T-helper 9 cell (primary cell): ENCODE data around the gene C1QL2.

ENCODE experiments used
- DNase-seq: peaks from one replicate; pipeline ENCODE4 v3.0.0-alpha.2; 2020
- total RNA-seq, 2 donors: gene quantifications; one replicate each; lab custom pipeline; 2026; lab: John Stamatoyannopoulos, UW

The C1QL2 gene
- 0 reads per million in 2 donors for total RNA-seq

DNA sequence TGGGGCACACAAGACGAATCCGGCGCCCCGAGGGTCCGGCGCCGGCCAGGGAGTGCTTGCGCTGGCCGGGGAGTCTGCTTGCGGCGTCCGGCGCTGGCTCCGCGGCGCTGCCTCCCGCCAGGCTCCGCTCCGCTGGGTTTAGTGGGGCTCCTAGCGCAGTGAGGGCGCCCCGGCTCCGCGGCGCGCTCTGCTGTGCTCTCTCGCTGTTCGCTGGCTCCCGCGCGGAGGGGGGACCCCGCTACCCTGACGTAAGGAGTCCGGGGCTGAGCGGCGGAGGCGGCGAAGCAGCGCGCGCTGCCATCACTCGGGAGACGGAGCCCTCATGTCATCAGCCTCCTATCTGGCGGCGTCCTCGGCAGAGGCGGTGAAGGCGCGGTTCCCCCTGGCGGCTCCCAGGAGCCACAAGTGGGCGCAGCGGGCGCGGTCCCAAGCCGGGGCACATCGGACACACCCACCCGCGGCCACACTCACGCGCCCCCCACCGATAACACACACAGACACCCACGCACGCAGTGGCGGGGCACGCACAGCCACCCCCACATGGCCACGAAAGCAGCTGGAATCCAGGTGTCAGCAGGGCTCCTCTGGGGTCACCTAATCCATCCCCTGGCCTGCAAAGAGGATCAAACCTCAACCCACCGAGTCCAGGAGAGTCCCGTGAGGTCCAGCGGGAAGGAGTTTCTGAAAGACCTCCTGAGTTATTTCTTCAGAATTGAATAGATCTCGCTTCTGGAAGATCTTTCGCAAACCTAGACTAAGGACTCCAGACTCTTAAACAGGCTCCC, at the start of gene C1QL2:
Gene C1QL2 (minus strand): TSS at position 189 of the 785 bp plus-strand sequence. CDS start 482 bp downstream, outside the sequence.
- no peak for DNase-seq

DNA sequence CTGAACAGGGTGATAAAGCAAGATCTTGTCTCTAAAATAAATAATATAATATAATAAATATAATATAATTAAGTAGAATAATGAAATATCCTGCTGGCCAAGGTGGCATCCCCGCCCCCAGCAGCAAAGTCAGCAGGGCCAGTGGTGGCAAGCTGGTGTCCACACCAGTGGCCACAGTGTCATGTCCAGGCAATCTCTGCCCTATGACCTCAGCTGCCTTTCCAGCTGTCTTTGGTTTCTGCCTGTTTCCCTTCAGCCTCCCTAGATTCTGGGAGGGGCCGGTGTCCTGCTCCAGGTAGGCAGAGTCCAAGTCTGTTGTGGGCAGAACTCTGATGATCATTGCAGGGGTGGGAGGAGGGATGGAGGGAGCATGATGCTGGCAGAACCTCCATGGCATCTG, 48.9 kb upstream of the C1QL2 start:
- no peak for DNase-seq

DNA sequence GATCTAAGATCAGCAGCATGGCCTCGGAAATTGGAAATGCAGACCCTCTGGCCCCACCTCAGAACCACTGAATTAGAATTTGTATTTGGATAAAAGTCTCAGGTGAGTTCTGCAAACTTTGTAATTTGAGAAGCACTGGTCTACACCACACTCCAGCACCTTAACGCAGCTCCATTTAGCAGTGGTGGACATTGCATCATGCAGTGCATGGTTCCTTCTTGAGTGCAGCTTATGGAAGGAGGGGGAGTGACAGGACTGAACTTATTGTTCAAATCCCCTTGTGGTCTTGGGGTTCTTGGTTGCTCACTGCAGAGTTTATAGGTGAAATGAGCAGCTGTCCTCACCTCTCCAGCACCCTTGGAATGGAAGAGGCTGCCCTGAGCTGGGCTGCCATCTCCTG, 47.6 kb upstream of the C1QL2 start:
- DNase-seq = no peak

DNA sequence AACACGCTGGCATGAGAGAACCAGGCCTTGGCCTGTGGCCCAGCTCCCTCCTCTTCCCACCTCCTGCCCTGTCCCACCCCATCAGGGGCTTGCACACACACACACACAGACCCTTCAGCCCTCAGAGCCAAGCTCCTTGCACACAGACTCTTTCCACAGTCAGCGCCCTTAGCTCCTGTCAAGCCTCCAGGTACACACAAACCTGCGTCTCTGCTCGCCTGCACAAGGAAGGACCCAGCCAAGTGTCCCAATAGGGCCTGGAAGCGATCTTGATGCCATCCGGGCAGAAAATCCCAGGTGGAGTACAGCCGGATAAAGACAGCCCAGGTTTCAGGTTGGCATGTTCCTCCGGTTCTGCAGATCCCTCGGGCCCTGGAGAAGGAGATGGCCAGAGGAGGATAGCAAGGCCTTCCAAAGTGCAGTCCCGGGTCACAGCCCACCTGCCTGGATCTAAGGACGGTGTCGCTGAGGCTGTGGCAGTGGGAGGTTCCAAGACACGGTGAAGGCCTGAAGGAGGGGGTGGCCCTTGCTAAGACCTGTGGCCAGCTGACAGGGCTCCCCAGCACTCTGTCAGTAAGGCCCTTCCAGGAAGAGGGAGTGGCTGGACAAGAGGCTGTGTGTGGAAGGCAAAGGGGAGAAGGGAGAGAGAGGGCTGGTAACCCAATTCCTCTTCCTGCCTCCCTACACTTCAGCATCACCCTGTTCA, 46.6 kb upstream of the C1QL2 start:
- DNase-seq = no peak

DNA sequence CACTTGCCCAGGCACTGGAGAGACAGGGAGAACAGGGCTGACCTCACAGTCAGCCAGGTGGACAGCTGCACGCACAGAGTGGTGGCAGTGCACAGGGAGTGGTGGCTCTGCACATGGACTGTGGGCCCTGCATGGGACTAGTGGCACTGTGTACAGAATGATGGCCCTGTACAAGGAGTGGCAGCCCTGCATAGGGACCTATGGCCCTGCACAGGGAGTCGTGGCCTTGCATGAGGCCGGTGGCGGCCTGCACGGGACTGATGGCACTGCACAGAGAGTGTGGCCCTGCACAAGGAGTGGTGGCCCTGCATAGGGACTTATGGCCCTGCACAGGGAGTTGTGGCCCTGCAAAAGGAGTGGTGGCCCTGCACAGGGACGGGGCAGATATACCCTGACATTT, 46.0 kb upstream of the C1QL2 start:
- no peak for DNase-seq

DNA sequence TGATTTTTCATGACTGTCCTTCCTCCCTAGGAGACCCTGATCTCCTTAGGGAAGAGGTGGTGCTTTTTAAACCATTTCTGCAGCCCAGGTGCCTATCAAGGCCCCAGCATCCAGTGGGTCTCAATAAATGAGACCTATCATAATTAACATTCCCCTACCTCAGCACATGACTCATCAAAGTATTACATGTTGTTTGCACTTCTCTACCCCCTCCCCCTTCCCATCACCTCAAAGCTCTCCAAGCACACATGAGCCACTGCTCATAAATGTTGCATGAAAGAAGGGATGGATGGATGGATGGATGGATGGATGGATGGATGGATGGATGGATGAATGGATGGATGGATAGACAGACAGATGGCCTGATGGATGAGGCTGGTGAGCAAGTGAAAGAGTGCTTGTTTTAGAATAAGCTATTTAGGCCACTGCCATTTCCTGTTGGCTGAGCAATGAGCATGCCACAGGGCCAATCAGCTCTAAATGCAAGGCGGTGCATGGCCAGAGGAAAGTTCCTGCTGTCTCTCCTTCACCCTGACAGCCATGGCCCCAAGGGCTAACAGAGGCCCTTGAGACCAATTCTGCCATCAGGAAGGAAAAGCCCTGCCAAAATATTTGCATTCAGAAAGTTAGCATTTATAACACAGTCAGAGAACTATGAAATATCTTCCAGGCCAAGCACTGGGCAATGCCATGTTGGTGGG, 44.2 kb upstream of the C1QL2 start:
- DNase-seq = no peak

DNA sequence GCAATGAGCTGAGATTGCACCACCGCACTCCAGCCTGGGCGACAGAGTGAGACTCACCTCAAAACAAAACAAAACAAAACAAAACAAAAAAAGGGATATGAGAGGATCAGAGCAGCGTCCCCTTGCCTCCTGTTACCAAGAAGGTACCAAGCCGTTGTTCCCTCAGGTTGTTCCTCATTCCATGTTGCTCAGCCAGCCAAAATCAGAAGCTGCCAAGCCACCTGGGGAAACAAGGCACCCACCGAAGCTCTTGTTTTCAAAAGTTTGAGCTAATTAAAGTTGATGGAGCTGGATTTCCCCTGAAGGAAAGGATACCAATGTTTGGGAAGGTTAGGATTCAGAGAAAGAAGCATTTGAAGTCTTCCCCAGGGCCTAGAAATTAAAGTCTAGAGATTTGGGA, 43.3 kb upstream of the C1QL2 start:
- DNase-seq = no peak

DNA sequence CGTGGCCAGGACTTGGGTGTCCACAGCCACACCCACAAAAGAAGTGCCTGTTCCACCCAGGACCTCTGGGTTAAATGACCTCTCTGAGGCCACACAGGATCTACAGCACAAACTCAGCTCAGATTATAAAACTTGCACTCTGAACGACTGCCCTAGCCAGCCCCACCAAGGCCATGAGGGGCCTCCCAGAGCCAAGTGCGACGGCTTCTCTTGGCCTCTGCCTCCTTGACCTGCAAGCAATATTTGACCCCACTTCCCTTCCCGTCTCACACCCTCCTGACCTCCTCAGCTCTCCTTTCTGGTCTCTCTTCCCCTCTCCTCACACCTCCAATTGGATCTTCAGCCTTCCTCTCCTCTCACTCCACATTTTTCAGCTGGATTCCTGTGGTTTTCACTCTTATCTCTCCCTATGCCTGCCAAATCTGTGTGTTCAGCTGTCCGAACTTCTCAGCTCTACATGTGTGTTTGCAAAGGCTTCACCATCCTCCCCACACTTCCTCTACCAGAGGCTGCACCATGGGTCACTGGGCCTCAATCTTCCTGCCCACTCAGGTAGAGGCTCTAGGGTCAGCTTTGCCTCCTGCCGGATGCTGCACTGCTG, 39.8 kb upstream of the C1QL2 start:
- DNase-seq = no peak

DNA sequence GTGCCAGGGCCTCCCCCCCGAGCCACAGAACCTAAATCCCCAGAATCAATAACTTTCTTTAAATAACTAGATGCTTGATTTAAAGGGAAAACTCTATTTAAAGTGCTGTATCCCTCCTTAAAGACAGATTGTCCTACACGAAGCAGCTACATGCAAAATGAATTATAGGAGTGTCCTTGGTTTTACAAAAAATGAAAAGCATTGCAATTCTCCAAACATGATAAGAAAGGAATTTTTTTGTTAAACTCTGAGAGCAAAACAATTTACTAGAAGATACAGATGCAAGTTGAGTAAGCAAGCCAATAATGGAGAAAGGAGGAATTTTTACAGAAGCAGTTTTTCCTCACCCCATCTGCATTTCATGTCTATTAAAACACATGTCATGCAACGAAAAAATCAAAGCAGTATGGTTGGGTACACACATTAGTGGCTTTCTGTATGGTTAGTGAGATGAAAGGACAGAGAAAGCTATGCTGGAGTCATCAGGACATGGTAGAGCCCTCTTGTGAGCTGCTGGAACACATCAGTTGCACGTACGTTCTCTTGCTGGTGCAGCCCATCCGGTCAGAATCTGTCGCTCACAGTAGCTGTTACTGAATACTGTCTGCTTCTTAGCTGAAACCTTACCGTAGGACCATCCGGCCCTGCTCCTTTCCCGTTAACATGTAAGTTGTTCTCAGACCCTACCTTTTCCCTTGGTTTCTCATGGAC, 39.1 kb upstream of the C1QL2 start:
- DNase-seq = no peak

DNA sequence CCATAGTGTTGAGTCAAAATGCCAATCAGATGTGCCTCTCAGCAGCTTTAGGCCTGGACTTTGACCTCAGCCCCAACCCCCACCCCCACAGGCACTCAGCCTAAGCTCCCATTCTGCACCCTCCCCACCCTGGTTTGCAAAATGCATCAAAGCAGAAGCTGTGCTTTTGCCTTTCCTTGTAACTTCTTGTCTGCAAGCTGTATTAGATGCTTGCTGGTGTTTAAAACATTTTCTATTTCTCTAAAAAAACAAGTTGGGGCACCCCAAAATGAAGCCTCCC, 38.5 kb upstream of the C1QL2 start:
- no peak for DNase-seq

DNA sequence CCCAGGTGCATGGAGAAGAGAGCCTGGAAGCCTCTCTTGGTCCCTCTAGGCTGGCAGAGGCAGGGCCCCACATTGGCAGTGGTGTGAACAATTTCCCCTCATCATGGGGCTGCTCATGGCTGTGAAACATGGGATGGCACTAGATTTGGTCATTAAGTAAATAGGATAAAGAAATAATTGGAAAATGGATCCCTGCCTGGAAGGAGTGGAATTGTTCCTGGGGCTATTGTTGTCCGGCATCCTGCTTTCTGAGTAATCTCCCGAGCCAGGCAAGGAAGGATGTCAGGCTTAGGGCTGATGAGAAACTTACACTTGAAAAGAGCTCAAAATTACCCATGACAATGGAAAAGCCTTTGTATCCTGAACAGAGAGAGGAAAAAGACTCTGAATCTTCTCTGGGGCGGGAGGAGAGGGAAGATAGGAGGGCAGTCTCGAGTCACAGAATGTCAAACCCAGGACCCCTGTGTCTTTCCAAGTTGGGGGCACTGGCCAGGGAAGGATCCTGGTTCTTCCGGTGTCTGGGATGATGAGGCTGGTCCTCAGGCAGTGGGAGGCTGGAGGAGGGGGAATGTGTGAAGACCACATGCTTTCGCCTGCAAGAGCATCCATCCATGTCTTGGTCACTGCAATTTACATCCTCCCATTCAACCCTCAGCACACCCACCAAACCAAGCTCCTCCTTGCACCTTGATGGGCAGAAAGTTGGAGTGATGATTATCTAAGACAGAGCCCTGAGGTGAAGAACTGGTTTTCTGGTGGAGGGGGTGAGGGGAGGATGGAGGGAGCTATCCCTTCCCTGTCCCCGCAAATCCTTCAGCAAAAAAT, 38.0 kb upstream of the C1QL2 start:
- DNase-seq = no peak

DNA sequence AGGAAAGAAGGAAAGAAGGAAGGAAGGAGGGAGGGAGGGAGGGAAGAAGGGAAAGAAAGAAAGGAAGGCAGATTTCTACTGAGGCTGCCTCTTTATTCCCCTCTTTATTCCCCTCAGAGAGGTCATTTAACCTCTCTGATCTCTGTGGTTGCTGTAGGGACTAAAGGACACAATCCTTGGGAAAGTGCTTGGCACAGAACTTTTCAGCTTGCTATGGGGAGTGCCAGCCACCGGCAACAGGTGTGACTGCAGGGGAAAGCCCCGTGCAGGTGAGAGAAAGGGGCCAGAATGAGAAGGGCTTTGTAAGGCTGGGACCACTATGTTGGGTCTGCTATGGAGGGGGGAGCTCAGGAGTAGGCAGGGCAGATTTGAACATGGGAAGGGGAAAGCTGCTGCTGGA, 37.3 kb upstream of the C1QL2 start:
- DNase-seq = no peak

DNA sequence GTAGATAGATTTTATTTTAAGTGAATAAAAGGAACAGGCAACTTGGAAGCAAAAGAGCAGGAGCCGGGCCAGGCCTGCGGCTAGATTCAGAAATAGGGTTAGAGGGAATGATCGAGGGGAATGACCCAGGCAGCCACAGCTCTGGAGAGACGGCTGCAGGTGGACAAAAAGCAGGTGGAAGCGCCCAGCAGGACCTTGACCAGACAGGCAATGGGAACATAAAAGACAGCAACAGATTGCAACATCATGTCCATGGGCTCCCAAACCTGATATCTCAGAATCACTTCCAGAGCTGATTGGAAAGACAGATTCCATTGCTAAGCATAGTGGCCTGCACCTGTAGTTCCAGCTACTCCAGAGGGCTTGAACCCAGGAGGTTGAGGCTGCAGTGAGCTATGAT, 36.5 kb upstream of the C1QL2 start:
- DNase-seq = no peak

DNA sequence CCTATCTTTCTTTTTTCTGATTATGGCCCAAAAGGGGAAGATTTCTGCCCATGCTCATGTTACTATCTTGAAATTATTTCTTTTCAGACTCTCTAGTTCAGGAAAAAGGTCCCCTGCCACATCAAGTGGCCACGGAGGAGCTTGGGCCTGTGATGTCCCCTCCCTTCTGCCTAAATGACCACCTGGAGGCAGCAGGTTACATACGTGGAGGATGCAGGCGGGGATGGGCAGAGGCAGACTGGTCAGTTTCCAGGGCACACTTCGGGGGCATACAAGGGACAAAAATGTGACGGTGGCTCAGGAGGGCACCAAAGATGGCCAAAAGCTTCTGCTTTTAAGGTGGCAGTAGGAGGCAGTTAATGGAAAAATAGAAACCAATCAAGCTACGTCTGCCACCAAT, 34.3 kb upstream of the C1QL2 start:
- no peak for DNase-seq

DNA sequence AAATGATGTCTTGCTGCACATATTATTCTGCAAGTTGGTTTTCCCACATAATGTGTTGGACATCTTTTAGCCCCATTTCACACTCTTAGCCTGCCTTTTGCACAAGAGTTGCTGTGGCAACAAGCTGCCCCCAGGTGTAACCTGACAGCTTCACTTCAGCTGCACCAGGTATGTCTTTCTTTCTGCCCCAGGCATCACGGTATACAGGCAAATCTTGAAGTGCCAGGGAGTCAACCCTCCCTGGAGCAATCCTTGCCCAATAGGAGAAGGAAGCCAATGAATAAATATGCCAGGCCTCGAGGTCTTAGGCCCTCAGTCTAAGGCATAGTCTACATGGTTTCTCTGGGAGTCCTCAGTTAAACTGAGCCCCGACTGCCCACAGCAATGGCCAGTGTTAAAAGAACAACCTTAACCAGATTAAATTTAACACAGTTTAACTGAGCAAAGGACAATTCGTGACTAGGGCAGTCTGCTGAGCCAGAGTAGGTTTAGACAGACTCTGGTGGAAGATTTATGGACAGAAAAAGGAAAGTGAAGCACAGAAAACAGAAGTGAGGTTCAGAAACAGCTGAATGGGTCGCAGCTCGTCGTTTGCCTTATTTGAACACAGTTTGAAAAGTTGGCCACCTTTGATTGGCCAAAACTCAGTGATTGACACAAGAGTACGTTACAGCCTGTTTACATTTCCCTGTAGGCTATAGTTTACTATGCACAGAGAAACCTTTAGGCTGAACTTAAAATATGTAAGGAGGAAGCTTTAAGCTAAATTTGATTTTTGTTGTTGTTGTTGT, 32.0 kb upstream of the C1QL2 start:
- DNase-seq = no peak

DNA sequence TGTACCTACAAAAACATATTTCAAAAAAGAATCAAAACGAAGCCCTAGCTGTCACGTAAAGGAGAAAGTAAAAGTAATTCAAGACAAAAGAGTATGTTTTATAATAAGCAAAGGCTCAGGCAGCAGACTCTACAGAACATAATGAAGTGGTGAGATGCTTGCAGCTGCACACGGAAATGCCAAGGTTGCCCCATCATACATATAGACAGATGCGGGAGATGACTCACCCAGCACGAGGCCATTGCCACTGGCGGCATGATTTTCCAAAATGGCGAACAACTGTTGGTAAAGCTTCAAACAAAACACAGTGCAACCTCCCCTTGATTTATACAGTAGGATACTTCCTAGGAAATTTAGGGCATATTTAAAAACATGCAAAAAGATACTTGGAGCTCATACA, 26.0 kb upstream of the C1QL2 start:
- no peak for DNase-seq

DNA sequence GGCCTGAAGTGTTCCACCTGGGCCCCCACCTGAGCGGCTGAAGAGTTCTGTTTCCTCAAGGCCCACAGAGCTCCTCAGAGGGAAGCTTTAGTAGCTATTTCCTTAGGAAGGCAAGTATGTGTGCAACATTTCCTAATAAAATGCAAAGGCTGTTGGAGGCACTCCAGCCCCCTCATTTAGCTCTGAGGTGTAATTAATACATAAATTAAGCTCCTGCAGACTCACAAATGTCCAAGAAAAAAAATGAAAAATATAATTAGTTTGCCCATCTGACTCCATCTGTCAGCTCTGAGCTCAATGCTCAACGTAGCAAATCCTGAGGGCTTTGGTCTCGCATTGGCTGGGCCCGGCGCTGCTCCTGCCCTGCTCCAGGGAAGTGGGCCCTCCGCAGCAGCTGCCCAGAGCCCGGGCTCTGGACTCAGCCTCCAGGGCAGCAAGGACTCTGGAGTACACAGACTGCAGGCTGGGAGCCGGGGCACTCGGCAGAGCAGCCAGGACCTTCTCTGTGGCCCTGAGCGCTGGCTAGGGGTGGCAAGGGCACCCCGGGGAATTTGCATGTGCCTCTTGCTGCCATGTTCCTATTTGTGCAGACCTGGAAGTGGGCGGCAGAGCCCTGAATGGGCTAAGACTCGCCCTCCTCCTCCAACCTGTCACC, 23.4 kb upstream of the C1QL2 start:
- no peak for DNase-seq

DNA sequence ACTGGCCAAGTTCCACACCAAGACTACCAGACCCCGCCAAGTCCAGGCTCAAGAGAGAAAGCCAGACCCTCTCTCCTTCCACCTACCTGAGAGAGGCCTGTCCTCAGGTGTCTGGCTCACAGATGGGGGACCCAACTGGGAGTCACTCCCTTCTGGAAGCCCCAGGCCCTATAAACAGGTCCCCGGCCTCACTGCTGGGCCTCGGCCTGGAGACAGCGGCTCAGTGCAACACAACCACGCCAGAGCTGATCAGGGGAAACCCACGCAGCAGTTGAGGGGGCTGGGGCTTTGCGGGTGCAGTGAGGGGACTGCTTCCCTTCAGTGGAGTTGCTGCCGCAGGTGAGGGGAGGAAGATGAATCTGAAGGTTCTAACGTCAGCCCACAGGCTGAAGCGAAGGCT, 22.8 kb upstream of the C1QL2 start:
- no peak for DNase-seq

DNA sequence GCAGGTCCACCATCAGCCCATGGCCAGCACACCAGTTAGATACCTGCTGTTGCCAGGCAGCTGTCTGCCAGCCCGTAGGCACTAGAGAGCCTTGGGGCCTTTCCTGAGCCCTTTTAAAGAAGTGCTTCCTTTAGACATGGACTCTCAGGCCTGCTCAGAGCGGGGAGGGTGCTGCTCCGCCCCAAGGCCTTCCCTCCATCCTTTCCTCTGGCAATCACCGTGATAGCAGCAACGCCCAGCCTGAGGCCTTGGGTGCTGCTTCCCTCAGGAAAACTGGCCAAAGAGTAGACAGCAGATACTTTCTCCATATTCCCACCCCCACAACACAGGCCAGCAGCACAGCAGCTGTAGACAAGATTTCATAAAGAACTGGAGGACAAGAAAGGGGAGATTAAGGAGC, 22.3 kb upstream of the C1QL2 start:
- DNase-seq = no peak

DNA sequence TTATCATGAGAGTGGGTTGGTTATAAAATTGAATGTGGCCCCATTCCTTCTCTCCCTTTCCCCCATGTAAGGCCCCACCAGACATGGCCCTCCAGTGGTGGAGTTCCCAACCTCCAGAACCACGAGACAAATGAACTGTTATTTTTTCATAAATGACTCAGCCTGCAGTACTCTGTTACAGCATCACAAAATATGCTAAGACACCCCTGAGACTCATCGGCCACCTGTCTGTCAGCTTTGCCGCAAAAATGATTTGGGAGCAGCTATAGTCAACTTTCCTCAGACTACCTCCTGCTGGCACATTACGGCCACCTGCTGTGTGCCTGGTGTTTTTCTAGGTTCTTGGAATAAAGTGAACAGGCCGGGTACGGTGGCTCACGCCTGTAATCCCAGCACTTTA, 21.4 kb upstream of the C1QL2 start:
- no peak for DNase-seq

DNA sequence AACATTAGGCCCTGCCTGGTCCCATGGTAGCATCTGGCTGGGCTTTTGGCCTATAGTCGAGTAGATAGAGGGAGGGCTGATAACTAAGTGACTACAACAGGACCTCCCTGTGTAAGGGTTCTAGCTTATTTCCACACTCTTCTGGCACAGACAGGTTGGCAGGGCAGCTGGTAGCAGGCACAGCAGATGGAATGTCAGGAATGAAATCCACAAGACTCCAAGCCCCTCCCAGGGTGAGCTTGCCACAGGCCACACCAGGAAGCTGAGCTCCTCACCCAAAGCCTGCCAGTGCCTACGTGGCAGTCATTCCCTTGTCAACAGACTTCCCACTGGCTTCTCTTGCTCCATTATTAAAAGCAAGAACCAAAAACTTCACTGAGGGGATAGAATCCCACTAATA, 20.7 kb upstream of the C1QL2 start:
- no peak for DNase-seq
